Activated naive CD8-positive, alpha-beta T cell treated with anti-CD3 and anti-CD28 coated beads for 36 hours (primary cell): ENCODE data around the gene C11orf21. TPM values are rescaled to one million over a fixed set of nuclear protein-coding genes. Genes with fewer than 3 reads are reported as not detected.

ENCODE experiments used
- total RNA-seq, 2 experiments: library from RNA; stranded (reverse); gene quantifications; one replicate each; pipeline ENCODE4 v1.2.3, GENCODE V29; 2021

Gene C11orf21
- total RNA-seq, 2 experiments from 2014 or later: 2.5 to 2.6 TPM

Other genes with a start within 250 kb of the C11orf21 start
- gene IGF2, start 162.5 kb downstream of the C11orf21 start, total RNA-seq: under 1 TPM; 0.06 to 0.08 TPM
- gene INS, start 140.7 kb downstream of the C11orf21 start, total RNA-seq: not detected
- not detected for gene TH, start 130.1 kb downstream of the C11orf21 start, total RNA-seq
- 1 to 10 TPM; 2.5 to 2.9 TPM for gene ASCL2, start 31.3 kb downstream of the C11orf21 start, total RNA-seq
- 1 to 10 TPM; 5.4 to 5.5 TPM for gene TSPAN32, start 95 bp upstream of the C11orf21 start, total RNA-seq
- 100 to 1,000 TPM; 132 to 134 TPM for gene CD81, start 75.4 kb upstream of the C11orf21 start, total RNA-seq
- gene TSSC4, start 98.8 kb upstream of the C11orf21 start, total RNA-seq: 10 to 100 TPM; 46.9 to 54.2 TPM
- not detected for gene TRPM5, start 142.6 kb upstream of the C11orf21 start, total RNA-seq
- gene KCNQ1, start 143.1 kb upstream of the C11orf21 start, total RNA-seq: 1 to 10 TPM; 6.7 to 9.6 TPM